Thoracic aorta (tissue), 2 donors: ENCODE measurements around the gene PSORS1C1. TPM values are rescaled to one million over a fixed set of nuclear protein-coding genes. Genes with fewer than 3 reads are reported as not detected.

ENCODE experiments used
- ATAC-seq: fragments of 150-250 bp; one replicate; pipeline ENCODE4 v1.8.0; 2017; ENCODE audit warnings: low read depth; ENCODE audit not compliant: insufficient number of reproducible peaks, low FRiP score
- DNase-seq: peaks from one replicate; pipeline ENCODE4 v3.0.0-alpha.2; 2020; ENCODE audit warnings: low spot score
- H3K27ac ChIP-seq, 2 donors: fragments of 200-600 bp; sonication (generic); 1 replicate in 1 of 2; 2 replicates in 1 of 2; pipeline ENCODE4 v1.5.1; 2016; ENCODE audit warnings: mild to moderate bottlenecking in 2 of 2, moderate library complexity in 2 of 2
- H3K27me3 ChIP-seq: fragments of 200-600 bp; sonication (generic); replicated peaks from 2 replicates; pipeline ENCODE4 v1.6.0; 2016; ENCODE audit warnings: mild to moderate bottlenecking; ENCODE audit not compliant: insufficient read depth
- H3K36me3 ChIP-seq: fragments of 200-600 bp; sonication (generic); one replicate; pipeline ENCODE4 v1.5.1; 2016
- H3K4me1 ChIP-seq, 2 donors: fragments of 200-600 bp; sonication (generic); 1 replicate in 1 of 2; 2 replicates in 1 of 2; pipeline versions ENCODE4 v1.5.1 to v1.6.0; 2016; ENCODE audit warnings: low read depth in 2 of 2, mild to moderate bottlenecking in 1 of 2; ENCODE audit not compliant: control insufficient read depth in 1 of 2
- H3K4me3 ChIP-seq: fragments of 200-600 bp; sonication (generic); 2 replicates; pipeline ENCODE4 v1.5.1; 2016; ENCODE audit warnings: mild to moderate bottlenecking
- H3K9me3 ChIP-seq: fragments of 200-600 bp; sonication (generic); 2 replicates; pipeline ENCODE4 v1.5.1; 2016
- total RNA-seq, 2 donors: library from RNA; depleted of rRNA; stranded (reverse); fragments of >200 nt; gene quantifications; one replicate each; pipeline versions ENCODE4 v1.1.0 to v1.2.3, GENCODE V29; 2016
- TF ChIP-seq, protein P1 (sequence below): fragments of 200-600 bp; sonication (generic); IDR thresholded peaks from one replicate; pipeline ENCODE4 v1.5.1; 2019; ENCODE audit warnings: antibody characterized with exemption

The PSORS1C1 gene
- total RNA-seq, 2 donors from 2014 or later = 3.7 to 6.8 TPM

DNA sequence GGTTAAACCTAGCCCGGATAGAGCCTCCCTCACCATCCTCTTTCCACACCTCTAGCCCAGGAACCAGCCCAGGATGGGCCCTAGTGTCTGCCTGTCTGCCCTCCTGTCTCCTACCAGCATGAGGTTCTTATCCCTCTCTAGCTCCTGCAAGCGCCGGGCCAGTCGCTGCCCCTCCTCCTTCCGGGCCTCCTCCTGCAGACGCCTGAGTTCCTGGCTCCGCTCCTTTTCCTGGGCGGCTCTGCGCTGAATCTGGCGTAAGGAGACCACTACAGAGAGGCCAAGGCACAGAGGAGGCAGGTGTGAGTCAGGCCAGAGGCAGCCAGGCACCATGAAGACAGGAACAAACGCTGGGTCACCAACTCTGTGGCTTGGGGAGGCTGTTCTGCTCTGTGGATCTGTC is 28.5 kb downstream of the PSORS1C1 start:
- H3K36me3 ChIP-seq = peaks cover 7% of the 10 kb centered on the region
- ATAC-seq = peak; percentile 76

DNA sequence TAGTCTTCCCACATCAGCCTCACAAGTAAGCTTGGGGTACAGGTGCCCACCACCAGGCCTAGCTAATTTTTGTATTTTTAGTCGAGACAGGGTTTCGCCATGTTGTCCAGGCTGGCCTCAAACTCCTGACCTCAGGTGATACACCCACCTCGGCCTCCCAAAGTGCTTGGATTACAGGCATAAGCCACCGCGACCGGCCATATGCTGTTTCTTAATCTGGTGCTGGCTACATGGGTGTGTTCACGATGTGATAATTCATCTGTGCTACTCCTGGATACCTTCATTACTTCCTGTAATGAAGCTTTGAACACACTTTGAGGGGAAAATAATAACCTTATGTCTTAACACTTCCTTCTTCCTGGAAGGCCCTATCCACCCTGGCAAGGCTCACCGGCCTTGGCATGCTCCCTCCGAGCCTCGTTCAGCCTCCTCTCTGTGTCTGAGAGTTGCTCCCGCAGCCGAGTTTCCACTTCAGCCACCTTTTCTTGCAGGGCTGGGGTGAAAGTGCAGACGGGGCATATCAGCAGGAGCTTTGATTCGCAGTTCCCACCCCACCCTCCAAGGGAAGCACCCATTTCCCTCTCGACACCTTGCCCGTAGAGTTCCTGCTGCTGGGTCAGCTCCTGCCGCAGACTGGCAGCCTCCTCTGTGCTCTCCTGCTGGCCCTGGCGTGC is 29.8 kb downstream of the PSORS1C1 start:
- peak overlapping the region in 1 of 2 donors; percentile 86 for H3K27ac ChIP-seq
- H3K27me3 ChIP-seq = no peaks in the 10 kb centered on the region
- H3K4me3 ChIP-seq = no peak overlapping the region
- TF ChIP-seq, protein P1, sequence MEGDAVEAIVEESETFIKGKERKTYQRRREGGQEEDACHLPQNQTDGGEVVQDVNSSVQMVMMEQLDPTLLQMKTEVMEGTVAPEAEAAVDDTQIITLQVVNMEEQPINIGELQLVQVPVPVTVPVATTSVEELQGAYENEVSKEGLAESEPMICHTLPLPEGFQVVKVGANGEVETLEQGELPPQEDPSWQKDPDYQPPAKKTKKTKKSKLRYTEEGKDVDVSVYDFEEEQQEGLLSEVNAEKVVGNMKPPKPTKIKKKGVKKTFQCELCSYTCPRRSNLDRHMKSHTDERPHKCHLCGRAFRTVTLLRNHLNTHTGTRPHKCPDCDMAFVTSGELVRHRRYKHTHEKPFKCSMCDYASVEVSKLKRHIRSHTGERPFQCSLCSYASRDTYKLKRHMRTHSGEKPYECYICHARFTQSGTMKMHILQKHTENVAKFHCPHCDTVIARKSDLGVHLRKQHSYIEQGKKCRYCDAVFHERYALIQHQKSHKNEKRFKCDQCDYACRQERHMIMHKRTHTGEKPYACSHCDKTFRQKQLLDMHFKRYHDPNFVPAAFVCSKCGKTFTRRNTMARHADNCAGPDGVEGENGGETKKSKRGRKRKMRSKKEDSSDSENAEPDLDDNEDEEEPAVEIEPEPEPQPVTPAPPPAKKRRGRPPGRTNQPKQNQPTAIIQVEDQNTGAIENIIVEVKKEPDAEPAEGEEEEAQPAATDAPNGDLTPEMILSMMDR = no peak
- no peak for DNase-seq
- peaks cover 9% of the 10 kb centered on the region for H3K36me3 ChIP-seq
- H3K9me3 ChIP-seq = no peaks in the 10 kb centered on the region
- no peak for ATAC-seq
- peaks cover 9 to 12% of the 10 kb centered on the region in 2 donors for H3K4me1 ChIP-seq

More for the DNA sequence above, 28.5 kb downstream of the PSORS1C1 start:
- peak; percentile 57 for DNase-seq
- Histone ChIP-seq H3K27me3 (no peaks in the 10 kb centered on the region), H3K4me3 (no peak overlapping the region), H3K4me1 (peaks cover 9 to 12% of the 10 kb centered on the region in 2 donors), H3K9me3 (no peaks in the 10 kb centered on the region), H3K27ac (peak overlapping the region; percentile 70 to 86)
- TF ChIP-seq, protein P1 = no peak

DNA sequence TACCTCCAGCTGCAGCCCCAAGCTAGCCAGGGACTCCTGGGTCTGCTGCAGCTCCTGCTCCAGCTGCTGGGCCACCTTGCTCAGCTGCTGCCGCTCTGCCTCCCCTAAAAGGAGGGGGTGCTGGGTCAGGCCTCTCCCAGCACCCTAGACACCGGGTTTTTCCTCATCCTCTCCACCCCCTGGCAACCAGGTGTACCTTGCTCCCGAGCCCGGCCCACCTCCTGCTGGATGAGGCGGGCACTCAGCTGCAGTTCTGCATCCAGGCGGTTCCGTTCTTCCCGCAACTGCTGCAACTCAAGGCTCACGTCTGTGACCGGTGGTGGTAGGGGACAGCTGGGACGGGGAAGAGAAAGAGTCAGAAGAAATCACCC is 30.4 kb downstream of the PSORS1C1 start:
- Histone ChIP-seq H3K4me1 (peaks cover 9 to 12% of the 10 kb centered on the region in 2 donors), H3K36me3 (peaks cover 9% of the 10 kb centered on the region), H3K27ac (no peak overlapping the region), H3K9me3 (no peaks in the 10 kb centered on the region), H3K4me3 (no peak overlapping the region), H3K27me3 (no peaks in the 10 kb centered on the region)
- TF ChIP-seq, protein P1 = no peak
- ATAC-seq = no peak
- DNase-seq = no peak

DNA sequence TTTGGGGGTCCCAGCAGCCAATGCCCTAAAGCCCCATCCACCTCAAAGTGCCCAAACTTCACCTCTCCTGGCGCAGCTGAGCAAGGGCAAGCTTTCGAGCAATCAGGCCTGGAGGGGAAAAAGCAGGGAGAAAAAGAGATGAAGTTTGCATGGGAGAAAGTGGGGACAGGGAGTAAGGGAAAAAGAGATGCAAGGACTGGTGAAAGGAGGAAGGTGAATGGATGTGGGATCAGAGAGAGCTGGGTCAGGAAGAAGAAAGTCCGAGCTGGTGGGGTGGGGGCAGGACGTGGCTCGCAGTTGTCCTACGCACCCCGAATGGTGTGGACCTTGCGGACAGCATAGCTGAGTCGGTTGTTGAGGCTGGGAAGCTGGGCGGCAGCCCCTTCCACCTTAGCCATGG is 30.8 kb downstream of the PSORS1C1 start:
- Histone ChIP-seq H3K27me3 (no peaks in the 10 kb centered on the region), H3K36me3 (peaks cover 9% of the 10 kb centered on the region), H3K4me3 (no peak overlapping the region), H3K9me3 (no peaks in the 10 kb centered on the region), H3K27ac (no peak overlapping the region), H3K4me1 (peaks cover 9 to 12% of the 10 kb centered on the region in 2 donors)
- no peak for DNase-seq
- ATAC-seq = no peak
- TF ChIP-seq, protein P1 = no peak

DNA sequence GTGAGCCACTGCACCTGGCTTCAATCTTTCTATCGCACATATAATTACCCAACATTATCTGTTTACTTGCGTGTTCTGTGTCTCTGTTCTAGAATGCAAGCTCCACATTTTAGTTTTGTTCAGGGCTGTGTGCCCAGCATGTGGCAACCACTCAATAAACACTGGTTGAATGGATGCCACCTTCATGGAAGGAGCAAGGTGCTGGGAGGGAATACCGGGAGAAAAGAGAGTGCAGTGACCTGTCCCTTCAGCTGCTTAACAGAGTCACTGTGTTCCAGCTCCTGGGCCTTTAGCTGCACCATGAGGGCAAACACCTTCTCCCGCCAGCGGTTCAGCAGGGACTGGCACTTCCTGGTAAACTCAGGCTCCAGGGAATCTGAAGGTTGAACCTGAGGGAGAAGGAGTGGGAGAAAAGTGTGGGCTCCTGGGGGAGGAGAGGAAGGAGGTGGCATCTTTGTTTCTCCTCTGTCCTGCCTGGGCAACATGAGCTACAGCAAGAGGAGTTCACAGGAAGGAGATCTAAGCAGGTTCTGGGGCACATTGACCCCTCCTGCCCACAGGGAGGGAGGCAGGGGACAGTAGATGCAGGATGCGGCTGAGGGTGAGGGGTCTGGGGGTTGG is 35.3 kb downstream of the PSORS1C1 start:
- no peak for ATAC-seq
- Histone ChIP-seq H3K36me3 (peaks cover 11% of the 10 kb centered on the region), H3K27me3 (no peaks in the 10 kb centered on the region), H3K9me3 (no peaks in the 10 kb centered on the region), H3K4me3 (no peak overlapping the region), H3K27ac (no peak overlapping the region), H3K4me1 (no peaks in the 10 kb centered on the region)
- TF ChIP-seq, protein P1 = no peak
- no peak for DNase-seq
